ENCODE results near the gene ZC3H7B.
"Not testable (repeated sequence)": the region's sequence is repeated elsewhere in the genome, so short reads cannot be mapped to it uniquely, and the experiment has no call there.

ZC3H7B gene

GRCh38 chr22:41257696-41258095 lies 43.6 kb upstream of the ZC3H7B start:
- TF ChIP-seq MAX (IDR thresholded peaks at IDR 0.05; ENCODE audit: low read depth, low read length) (no peak), POLR2A (IDR thresholded peaks at IDR 0.05; ENCODE audit: extremely low read depth, insufficient read length) (no peak), MYC (IDR thresholded peaks at IDR 0.05; ENCODE audit: low read depth, low read length) (no peak), CTCF (IDR thresholded peaks at IDR 0.05; ENCODE audit: low read depth, low read length) (no peak)
- no peak overlapping the region for H3K4me3 ChIP-seq (ENCODE audit: low read depth, low read length)
- DNase-seq (ENCODE audit: low read depth) = no peak

DNA sequence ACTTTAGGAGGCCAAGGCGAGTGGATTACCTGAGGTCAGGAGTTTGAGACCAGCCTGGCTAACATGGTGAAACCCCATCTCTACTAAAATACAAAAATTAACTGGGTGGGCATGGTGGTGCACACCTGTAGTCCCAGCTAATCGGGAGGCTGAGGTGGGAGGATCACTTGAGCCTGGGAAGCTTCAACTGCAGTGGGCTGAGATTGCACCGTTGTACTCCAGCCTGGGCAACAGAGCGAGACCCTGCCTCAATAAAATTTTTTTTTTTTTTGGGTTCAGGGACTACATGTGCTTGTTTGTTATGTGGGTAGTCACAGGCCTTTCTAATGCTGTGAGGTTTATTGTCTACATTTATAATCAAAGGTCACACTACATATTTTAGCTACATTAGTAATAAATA lies 41.6 kb upstream of the ZC3H7B start:
- H3K4me3 ChIP-seq (ENCODE audit: low read depth, low read length); DNase-seq (ENCODE audit: low read depth): not testable (repeated sequence)

DNA sequence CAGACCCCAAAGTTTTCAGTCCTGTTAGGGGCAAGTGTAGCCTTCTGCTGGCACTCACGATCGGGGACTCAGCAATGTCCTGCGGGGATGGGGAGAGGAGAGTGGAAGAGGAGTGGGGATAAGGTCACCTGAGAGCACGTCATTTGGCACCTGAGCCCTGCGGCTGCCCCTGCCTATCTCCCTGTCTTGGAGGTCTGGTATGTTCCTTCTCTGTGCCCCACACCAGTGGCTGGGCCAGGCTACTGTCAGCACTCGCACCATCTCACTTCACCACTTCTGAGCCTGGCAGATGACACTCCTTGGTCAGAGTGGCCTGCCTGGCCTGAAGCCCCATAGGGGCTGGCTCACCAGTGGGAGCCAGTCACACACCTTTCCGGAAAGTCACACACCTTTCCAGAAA lies 40.5 kb upstream of the ZC3H7B start:
- no peak overlapping the region for H3K4me3 ChIP-seq (ENCODE audit: low read depth, low read length)
- TF ChIP-seq MYC (IDR thresholded peaks at IDR 0.05; ENCODE audit: low read depth, low read length) (no peak), CTCF (IDR thresholded peaks at IDR 0.05; ENCODE audit: low read depth, low read length) (no peak), MAX (IDR thresholded peaks at IDR 0.05; ENCODE audit: low read depth, low read length) (no peak), POLR2A (IDR thresholded peaks at IDR 0.05; ENCODE audit: extremely low read depth, insufficient read length) (no peak)
- no peak for DNase-seq (ENCODE audit: low read depth)

GRCh38 chr22:41261541-41262249 lies 39.6 kb upstream of the ZC3H7B start:
- no peak overlapping the region for H3K4me3 ChIP-seq (ENCODE audit: low read depth, low read length)
- no peak for TF ChIP-seq MAX (IDR thresholded peaks at IDR 0.05; ENCODE audit: low read depth, low read length)
- TF ChIP-seq CTCF (IDR thresholded peaks at IDR 0.05; ENCODE audit: low read depth, low read length) = no peak
- no peak for TF ChIP-seq POLR2A (IDR thresholded peaks at IDR 0.05; ENCODE audit: extremely low read depth, insufficient read length)
- no peak for TF ChIP-seq MYC (IDR thresholded peaks at IDR 0.05; ENCODE audit: low read depth, low read length)
- DNase-seq (ENCODE audit: low read depth) = no peak

- TF ChIP-seq CTCF (IDR thresholded peaks at IDR 0.05; ENCODE audit: low read depth, low read length) = no peak
- no peak for TF ChIP-seq MYC (IDR thresholded peaks at IDR 0.05; ENCODE audit: low read depth, low read length)
- no peak for TF ChIP-seq POLR2A (IDR thresholded peaks at IDR 0.05; ENCODE audit: extremely low read depth, insufficient read length)
- no peak for TF ChIP-seq MAX (IDR thresholded peaks at IDR 0.05; ENCODE audit: low read depth, low read length)
- no peak for DNase-seq (ENCODE audit: low read depth)
- no peak overlapping the region for H3K4me3 ChIP-seq (ENCODE audit: low read depth, low read length)
Measured at GRCh38 chr22:41262250-41262765, 39.0 kb upstream of the ZC3H7B start.

DNA sequence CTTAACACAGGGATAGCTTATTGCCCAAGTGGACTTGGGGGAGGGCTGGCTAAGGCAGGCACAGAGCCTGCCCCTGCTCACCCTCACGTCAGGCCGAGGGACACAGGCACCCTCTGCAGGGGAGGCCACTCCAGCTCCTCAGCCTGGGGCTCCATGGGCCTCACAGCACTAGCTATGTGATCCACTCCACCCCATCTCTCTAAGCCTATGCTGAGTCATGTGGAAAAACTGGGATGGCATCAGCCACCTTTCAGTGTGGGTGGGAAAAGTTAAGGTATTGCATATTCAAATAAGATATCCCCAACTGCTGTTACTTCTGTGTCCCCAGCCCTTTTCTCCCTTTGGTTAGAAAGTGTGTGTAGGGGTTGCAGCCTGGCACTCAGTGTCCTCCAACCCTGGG lies 37.6 kb upstream of the ZC3H7B start:
- no peak for TF ChIP-seq POLR2A (IDR thresholded peaks at IDR 0.05; ENCODE audit: extremely low read depth, insufficient read length)
- no peak for TF ChIP-seq MYC (IDR thresholded peaks at IDR 0.05; ENCODE audit: low read depth, low read length)
- no peak for TF ChIP-seq CTCF (IDR thresholded peaks at IDR 0.05; ENCODE audit: low read depth, low read length)
- no peak for TF ChIP-seq MAX (IDR thresholded peaks at IDR 0.05; ENCODE audit: low read depth, low read length)
- H3K4me3 ChIP-seq (ENCODE audit: low read depth, low read length) = no peak overlapping the region
- no peak for DNase-seq (ENCODE audit: low read depth)

All from NB4 (cell line).